ENCODE measurements around the gene CHRND.

The CHRND gene

GRCh38 chr2:232525791-232526371 lies at the start of gene CHRND:
TSS of gene CHRND (plus strand) at chr2:232526160. CDS start at chr2:232526216, 56 bp downstream.
- no peak for DNase-seq

GRCh38 chr2:232476791-232477190 lies 49.2 kb upstream of the CHRND start:
- DNase-seq = no peak

- DNase-seq = no peak
These were observed 48.0 kb upstream of the CHRND start for GRCh38 chr2:232477751-232478510.

- DNase-seq = no peak
These were observed 47.2 kb upstream of the CHRND start for GRCh38 chr2:232478571-232479340.

GRCh38 chr2:232479341-232480200 lies 46.4 kb upstream of the CHRND start:
- no peak for DNase-seq

- no peak for DNase-seq
These were observed 45.5 kb upstream of the CHRND start for GRCh38 chr2:232480201-232481190.

- DNase-seq = no peak
These were observed 44.4 kb upstream of the CHRND start for GRCh38 chr2:232481322-232482140.

- DNase-seq = no peak
These were observed 43.4 kb upstream of the CHRND start for GRCh38 chr2:232482301-232483238.

GRCh38 chr2:232483311-232483922 lies 42.5 kb upstream of the CHRND start:
- no peak for DNase-seq

- DNase-seq = no peak
These were observed 41.9 kb upstream of the CHRND start for GRCh38 chr2:232483923-232484627.

GRCh38 chr2:232484628-232485347 lies 41.2 kb upstream of the CHRND start:
- DNase-seq = no peak

GRCh38 chr2:232485348-232485756 lies 40.6 kb upstream of the CHRND start:
- DNase-seq = no peak

GRCh38 chr2:232485757-232486557 lies 40.0 kb upstream of the CHRND start:
- DNase-seq = no peak

- no peak for DNase-seq
These were observed 39.2 kb upstream of the CHRND start for GRCh38 chr2:232486558-232487384.

- no peak for DNase-seq
These were observed 38.4 kb upstream of the CHRND start, which contains the start of gene ECEL1 for GRCh38 chr2:232487385-232488096. TSS of gene ECEL1 (minus strand) at chr2:232487834. CDS start at chr2:232486653, 1,181 bp downstream.
